ENCODE results near the gene TSPAN9.

TSPAN9 gene

GRCh38 chr12:3164454-3165077, 87.4 kb downstream of the TSPAN9 start:
- DNase-seq (ENCODE audit: low read depth) = no peak

- peak; percentile 70 for DNase-seq (ENCODE audit: low read depth)
These were observed 88.2 kb downstream of the TSPAN9 start for GRCh38 chr12:3165078-3165980.

DNA sequence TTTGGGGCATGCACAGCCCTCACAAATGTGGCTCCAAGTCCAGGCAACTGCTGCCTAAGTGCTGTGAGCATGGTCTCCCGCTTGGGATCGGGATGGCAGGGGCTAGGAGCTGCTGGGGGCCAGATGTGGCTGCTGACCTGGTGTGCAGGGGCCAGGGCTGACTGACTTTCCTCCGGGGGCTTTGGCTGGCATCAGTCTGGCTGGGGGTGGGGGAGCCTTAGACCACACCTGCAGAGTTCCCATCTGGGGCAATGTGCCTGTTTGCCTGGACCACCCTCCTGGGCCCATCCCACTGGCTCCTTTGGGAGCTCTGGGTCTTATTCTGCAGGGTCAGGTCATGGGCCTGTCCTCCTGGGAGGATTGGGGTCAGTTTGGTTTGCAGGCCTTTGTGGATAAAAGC, 90.5 kb downstream of the TSPAN9 start:
- no peak for DNase-seq (ENCODE audit: low read depth)

DNA sequence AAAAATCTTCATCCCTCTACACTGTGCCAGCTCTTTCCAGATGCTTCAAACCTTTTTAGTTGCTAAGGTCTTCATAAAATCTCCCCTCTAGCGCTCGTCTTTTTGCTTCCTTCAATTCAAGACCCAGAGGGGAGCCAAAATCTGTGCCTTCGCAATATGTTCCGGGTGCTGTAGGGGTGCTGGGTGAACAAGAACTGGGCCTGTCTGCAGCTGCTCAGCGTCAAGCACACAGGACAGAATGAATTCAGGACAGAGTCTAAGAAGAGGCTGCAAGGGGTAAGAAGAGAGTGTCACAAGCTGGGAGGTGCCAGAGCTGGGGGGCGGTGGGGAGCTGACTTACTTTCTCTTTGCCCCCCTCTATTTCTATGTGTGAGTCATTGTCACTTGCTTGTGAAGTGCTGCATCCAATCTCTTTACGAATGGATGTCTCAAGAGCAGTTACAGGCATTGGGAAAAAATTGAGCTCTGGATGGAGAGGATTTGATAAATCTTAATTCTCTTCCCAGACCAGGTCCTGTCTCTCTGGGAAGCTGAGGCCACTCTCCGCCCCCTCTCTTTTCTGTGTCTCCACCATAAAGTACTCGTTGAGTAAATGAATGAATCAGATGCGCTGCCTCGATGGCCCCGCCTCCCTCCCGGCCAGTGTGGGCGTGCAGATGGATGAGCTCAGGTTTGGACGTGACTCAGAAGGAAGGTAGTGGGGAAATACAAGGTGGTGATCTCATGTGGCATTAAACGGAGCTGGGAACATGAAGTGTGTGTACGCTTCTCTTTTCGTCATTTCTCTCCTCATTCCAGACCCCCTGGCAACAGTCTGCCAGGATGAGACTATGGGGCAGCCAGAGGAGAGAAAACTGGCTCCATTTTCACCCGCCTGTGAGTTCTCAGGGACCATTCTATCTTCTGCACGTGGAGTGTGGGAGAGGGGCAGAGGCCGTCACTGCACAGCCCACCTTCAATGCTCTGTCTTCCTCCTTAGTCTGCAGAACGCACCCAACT, 91.3 kb downstream of the TSPAN9 start:
- DNase-seq (ENCODE audit: low read depth) = peak; percentile 98

- peak; percentile 93 for DNase-seq (ENCODE audit: low read depth)
These were observed 93.4 kb downstream of the TSPAN9 start for GRCh38 chr12:3170423-3171194.

DNA sequence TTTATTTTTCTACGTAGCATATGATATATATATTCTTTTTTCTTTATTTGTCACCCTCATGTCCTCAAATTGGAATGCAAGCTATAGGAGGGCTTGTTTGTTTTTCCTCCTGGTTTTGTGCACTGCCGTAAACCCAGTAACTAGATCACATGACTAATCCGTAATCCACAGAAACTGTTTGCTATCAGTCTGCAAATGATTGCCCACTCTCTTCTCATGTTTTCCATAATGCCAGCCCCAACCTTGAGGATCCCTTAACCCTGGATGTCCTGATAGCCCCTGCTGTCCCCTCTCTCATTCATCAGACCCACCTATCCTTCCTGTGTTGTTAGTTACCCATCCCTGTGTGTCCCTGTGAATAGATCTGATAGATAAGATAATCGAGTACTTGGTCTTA, 94.0 kb downstream of the TSPAN9 start:
- peak; percentile 54 for DNase-seq (ENCODE audit: low read depth)

GRCh38 chr12:3172124-3173007, 95.2 kb downstream of the TSPAN9 start:
- no peak for DNase-seq (ENCODE audit: low read depth)

DNA sequence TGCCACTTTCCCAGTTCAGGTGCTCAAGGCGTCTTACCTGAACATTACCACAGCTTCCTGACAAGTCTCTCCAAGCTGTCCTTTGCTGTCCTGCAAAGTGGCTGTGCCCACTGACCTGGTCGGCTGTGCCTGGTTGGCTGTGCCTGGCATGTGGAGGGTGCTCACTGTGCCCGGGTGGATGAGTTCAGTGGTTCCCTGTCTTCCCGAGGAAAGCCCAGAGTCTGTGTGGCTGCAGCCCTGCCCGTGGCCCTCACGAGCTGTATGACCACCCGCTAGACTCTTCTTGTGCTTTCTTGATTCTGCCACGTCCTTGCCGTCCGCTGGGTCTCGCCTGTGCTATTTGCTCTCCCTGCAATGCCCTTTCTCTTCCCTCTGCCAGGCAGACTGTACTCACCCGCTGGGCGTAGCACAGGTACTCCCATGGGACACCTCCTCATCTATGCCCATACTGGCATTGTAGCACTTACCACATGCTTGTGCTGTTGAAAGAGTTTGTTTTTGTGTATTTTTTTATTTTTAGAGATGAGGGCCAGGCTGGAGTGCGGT, 95.9 kb downstream of the TSPAN9 start:
- DNase-seq (ENCODE audit: low read depth) = no peak

GRCh38 chr12:3173912-3174311, 96.7 kb downstream of the TSPAN9 start:
- DNase-seq (ENCODE audit: low read depth) = no peak

DNA sequence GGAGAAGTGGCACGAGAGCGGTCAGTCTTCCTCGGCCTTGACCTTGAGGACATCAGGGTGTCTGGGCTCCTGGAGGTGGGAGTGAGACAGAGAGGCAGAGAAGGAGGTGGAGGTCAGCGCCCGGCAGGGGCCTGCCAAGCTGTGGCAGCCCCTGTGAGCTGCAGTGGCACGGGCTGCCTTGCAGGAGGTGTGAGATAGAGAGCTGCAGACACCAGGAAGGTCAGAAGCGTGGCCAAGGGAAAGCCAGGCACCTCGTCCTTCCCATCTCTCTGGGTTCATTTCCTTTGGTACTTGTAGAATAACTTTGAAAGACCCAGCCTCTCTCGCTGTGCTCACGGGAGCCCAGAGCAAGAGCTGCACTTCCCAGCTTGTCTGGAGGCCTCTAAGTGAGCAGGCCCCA, 98.1 kb downstream of the TSPAN9 start:
- DNase-seq (ENCODE audit: low read depth) = no peak

- no peak for DNase-seq (ENCODE audit: low read depth)
These were observed 99.6 kb downstream of the TSPAN9 start for GRCh38 chr12:3176754-3177153.

GRCh38 chr12:3177778-3178425, 100.7 kb downstream of the TSPAN9 start:
- DNase-seq (ENCODE audit: low read depth) = no peak

DNA sequence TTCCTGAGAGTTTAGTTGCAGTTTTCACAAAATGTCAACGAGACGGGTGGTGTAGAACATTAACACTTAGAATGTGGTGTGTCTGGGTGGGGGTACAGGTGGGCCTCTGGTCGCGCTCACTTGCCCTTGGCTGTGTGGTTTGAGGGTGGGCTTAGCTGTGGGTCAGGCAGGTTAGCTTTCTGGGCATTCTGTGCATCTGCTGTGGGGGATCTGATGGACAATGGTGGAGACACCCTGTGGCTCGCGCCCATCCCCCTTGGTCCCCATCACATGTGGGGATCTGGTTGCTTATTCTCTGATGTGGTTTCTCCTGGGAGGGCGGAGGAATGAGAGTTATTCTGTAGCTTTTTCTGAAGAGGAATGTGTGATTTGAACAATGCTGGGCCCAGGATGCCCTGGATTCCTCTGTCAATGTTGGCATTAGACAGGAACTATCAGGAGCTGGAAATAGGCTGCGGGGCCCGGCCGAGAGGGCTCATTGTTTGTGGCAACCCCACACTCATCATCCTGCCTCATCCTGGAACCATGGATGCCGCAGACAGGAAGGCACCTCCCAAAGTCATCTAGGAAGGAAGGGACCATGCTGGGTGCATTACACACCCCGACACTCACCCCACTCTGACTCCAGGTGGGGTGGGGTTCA, 101.6 kb downstream of the TSPAN9 start:
- no peak for DNase-seq (ENCODE audit: low read depth)

DNA sequence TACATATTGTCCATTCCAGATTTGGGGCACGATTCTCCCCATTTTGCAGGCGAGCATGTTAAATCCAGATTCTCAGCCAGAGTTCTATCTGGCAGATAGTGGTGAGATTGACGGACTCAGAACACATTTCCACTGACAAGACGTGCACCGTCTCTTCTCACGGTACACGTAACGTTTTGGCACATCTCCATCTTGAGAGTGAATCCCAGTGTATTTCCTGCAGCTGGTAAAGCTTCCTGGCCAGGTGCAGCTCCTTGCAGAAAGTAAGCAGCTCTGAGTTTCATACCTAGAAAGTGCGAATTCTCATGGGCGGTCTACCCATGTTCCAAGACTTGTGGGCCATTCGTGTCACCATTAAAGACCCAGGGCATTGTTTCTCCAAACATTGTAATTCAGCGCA, 102.6 kb downstream of the TSPAN9 start:
- DNase-seq (ENCODE audit: low read depth) = no peak

GRCh38 chr12:3182426-3182825, 105.2 kb downstream of the TSPAN9 start:
- DNase-seq (ENCODE audit: low read depth) = peak; percentile 40

- DNase-seq (ENCODE audit: low read depth) = no peak
These were observed 107.3 kb downstream of the TSPAN9 start for GRCh38 chr12:3184485-3184884.

DNA sequence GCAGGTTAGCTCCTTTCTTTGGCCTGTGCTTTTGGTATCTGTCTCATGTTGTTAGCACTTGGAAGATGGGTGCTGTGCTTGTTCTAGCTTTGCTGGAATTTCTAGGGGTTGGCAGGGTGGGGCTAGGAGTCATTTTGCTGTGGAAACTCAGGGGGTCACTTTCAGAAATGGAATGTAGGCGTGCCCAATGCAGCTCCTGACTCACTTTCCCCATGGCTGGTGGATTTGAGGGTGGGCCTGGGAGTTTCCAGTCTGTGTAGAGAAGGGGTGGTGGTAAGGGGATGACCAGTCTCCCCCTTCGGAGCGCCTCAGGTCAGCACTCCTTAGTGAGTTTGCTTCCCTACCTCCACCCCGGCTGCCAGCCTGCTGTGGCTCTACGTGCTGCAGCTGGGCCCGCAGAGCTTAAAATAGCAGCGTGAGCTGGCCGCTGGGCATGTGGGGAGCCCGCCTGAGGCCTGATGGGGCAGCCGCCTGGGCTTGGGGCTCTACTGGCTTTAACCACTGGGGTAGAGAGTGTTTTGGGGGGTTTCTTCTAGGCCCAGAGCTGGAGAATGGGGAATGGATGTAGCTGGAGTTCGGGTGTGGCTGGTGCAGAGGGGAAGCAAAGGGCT, 108.2 kb downstream of the TSPAN9 start:
- peak; percentile 39 for DNase-seq (ENCODE audit: low read depth)

- no peak for DNase-seq (ENCODE audit: low read depth)
These were observed 109.5 kb downstream of the TSPAN9 start for GRCh38 chr12:3186546-3187215.

All from amniotic epithelial cell (primary cell).